ENCODE data around the gene SLC38A1.
A peak's percentile ranks its signal among the peaks of the same experiment; 100 is the strongest.
"Not testable (repeated sequence)": the region's sequence is repeated elsewhere in the genome, so short reads cannot be mapped to it uniquely, and the experiment has no call there.

SLC38A1 gene

GRCh38 chr12:46268583-46269428, at the start of gene SLC38A1:
SLC38A1 (minus strand) TSS chr12:46269043; CDS start chr12:46239800, 29,243 bp downstream.
- DNase-seq (ENCODE audit: low read depth), result peak; percentile 35

- no peak for DNase-seq (ENCODE audit: low read depth)
Observed at GRCh38 chr12:46318037-46318436, 49.2 kb upstream of the SLC38A1 start.

GRCh38 chr12:46304070-46304469, 35.2 kb upstream of the SLC38A1 start:
- no peak for DNase-seq (ENCODE audit: low read depth)

GRCh38 chr12:46303039-46303666, 34.3 kb upstream of the SLC38A1 start:
- DNase-seq (ENCODE audit: low read depth), result peak; percentile 67

GRCh38 chr12:46300910-46301309, 32.1 kb upstream of the SLC38A1 start:
- DNase-seq (ENCODE audit: low read depth), result no peak

GRCh38 chr12:46299851-46300250, 31.0 kb upstream of the SLC38A1 start:
- DNase-seq (ENCODE audit: low read depth), result no peak

GRCh38 chr12:46298261-46298660, 29.4 kb upstream of the SLC38A1 start:
- no peak for DNase-seq (ENCODE audit: low read depth)

GRCh38 chr12:46296822-46297221, 28.0 kb upstream of the SLC38A1 start:
- DNase-seq (ENCODE audit: low read depth), result no peak

- DNase-seq (ENCODE audit: low read depth), result peak; percentile 1
Observed at GRCh38 chr12:46292754-46293402, 24.0 kb upstream of the SLC38A1 start.

GRCh38 chr12:46291953-46292352, 23.1 kb upstream of the SLC38A1 start:
- not testable (repeated sequence) for DNase-seq (ENCODE audit: low read depth)

GRCh38 chr12:46285177-46285576, 16.3 kb upstream of the SLC38A1 start:
- not testable (repeated sequence) for DNase-seq (ENCODE audit: low read depth)

- DNase-seq (ENCODE audit: low read depth), result no peak
Observed at GRCh38 chr12:46282829-46283228, 14.0 kb upstream of the SLC38A1 start.

- DNase-seq (ENCODE audit: low read depth), result no peak
Observed at GRCh38 chr12:46276756-46277155, 7.9 kb upstream of the SLC38A1 start.

GRCh38 chr12:46271863-46272262, 3.0 kb upstream of the SLC38A1 start:
- DNase-seq (ENCODE audit: low read depth), result no peak

GRCh38 chr12:46269429-46270241, 792 bp upstream of the SLC38A1 start:
- no peak for DNase-seq (ENCODE audit: low read depth)

- DNase-seq (ENCODE audit: low read depth), result peak; percentile 16
Observed at GRCh38 chr12:46267825-46268582, 839 bp downstream of the SLC38A1 start.

- DNase-seq (ENCODE audit: low read depth), result no peak
Observed at GRCh38 chr12:46267575-46267824, 1.3 kb downstream of the SLC38A1 start.

GRCh38 chr12:46266869-46267574, 1.8 kb downstream of the SLC38A1 start:
- DNase-seq (ENCODE audit: low read depth), result peak; percentile 58

- peak; percentile 49 for DNase-seq (ENCODE audit: low read depth)
Observed at GRCh38 chr12:46266382-46266791, 2.5 kb downstream of the SLC38A1 start.

GRCh38 chr12:46265734-46266133, 3.1 kb downstream of the SLC38A1 start:
- DNase-seq (ENCODE audit: low read depth), result no peak

- DNase-seq (ENCODE audit: low read depth), result no peak
Observed at GRCh38 chr12:46265102-46265501, 3.7 kb downstream of the SLC38A1 start.

All from amniotic epithelial cell (primary cell).